GM12864 (cell line): Measurements from ENCODE around the gene SPON1.

Experiments
- DNase-seq: peaks from one replicate; pipeline ENCODE4 v3.0.0-alpha.2; 2011; ENCODE audit warnings: low read depth
- H3K4me3 ChIP-seq: 2 replicates; pipeline ENCODE4 v1.5.1; 2011; ENCODE audit warnings: mild to moderate bottlenecking, low read depth, low read length, control low read depth
- TF ChIP-seq, protein P1 (sequence below): IDR thresholded peaks from 2 replicates; pipeline ENCODE4 v1.5.1; 2011; ENCODE audit warnings: low read depth, mild to moderate bottlenecking, moderate library complexity, low read length, control low read depth, inconsistent platforms; ENCODE audit errors: missing control alignments

Gene SPON1

DNA sequence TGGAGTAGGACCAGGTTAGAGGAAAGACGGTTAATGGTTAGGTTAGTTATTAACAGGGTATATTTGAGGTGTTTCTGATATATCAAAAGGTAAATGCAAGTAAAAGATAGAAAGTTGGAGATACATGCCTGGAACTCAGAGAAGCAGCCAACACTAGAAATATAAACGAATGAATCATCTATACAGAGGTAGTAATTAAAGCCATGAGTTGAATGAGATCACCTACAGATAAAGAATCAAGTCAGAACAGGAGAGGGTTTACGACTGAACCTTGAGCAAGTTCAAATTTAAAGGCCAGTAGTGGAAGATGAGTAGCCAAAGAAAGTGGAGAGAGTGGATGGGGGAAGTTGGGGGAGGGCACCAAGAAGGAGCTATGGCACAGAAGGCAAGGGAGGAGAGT, 73.9 kb downstream of the SPON1 start:
- H3K4me3 ChIP-seq, result no peak overlapping the region
- no peak for DNase-seq
- TF ChIP-seq, protein P1, sequence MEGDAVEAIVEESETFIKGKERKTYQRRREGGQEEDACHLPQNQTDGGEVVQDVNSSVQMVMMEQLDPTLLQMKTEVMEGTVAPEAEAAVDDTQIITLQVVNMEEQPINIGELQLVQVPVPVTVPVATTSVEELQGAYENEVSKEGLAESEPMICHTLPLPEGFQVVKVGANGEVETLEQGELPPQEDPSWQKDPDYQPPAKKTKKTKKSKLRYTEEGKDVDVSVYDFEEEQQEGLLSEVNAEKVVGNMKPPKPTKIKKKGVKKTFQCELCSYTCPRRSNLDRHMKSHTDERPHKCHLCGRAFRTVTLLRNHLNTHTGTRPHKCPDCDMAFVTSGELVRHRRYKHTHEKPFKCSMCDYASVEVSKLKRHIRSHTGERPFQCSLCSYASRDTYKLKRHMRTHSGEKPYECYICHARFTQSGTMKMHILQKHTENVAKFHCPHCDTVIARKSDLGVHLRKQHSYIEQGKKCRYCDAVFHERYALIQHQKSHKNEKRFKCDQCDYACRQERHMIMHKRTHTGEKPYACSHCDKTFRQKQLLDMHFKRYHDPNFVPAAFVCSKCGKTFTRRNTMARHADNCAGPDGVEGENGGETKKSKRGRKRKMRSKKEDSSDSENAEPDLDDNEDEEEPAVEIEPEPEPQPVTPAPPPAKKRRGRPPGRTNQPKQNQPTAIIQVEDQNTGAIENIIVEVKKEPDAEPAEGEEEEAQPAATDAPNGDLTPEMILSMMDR, result no peak

DNA sequence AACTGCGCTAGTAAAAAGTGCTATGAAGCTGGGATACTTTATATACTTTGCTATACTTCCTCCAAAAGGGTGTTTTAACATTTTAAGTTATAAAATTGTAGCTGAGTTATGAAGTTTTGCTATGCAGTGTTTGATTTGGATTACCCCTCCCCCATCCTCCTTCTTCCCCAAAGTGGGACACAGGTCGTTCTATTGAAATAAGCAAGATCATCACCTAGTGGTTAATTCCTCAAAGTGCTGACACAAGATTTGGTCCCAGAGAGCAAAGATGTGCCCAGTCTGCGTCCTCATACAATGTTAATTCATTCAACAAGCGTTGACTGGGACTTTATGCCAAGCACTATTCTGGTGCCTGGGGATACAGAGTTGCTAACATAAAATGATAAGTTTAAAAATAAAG, 78.5 kb downstream of the SPON1 start:
- no peak for DNase-seq
- TF ChIP-seq, protein P1, result peak; percentile 21
- H3K4me3 ChIP-seq, result no peak overlapping the region

DNA sequence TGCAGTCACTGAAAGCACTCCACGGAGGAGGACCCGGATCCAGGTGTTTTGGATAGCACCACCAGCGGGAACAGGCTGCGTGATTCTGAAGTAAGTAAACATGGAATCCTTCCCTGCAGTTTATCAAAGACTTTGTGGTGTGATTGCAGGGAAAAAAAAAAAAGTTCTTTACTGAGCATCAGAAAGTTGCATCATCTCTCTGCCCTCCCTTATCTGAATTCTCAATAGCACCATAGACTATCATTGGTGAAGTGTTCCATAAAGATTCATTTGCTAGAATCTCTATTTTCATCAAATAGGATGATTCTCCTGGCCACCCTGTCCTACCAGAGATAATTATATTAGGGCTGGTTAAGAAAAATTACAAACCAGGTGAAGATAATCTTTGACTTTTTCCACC, 79.0 kb downstream of the SPON1 start:
- TF ChIP-seq, protein P1, result no peak
- DNase-seq, result no peak

DNA sequence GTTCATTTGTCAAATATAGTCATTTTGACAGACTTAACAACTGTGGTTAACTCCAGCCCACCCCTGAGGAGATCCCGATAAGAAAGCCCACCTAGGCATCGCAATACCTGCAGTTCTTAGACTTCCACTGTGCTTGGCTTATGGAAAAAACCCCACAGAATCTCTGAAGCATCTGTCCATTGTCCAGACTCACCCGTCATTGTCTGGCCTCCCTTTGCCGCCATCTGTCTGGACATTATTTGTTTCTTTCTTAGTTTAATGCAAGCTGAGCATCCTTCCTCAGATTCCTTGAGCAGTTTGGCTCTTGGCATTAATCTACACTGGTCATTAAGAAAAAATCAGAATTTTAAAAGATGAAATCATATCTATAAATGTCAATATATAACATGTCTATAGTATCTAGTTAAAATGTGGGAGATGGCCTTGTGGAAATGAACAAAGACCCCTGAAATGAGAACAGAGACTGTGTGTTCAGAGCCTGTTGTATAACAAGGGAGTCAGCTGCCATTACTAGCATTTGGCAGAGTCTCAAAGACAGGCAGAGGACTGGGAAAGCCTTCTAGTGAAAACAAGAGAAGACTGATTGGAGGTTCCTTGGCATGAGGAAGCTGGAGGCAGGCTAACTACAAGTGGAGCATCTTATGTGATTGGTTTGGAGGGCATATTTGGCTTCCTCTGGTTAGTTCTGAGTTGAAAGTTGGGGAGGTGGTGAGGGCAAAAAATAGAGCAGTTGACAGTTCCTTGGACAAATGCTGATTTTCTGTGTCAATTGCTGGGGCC, 80.4 kb downstream of the SPON1 start:
- TF ChIP-seq, protein P1, result no peak
- no peak overlapping the region for H3K4me3 ChIP-seq
- DNase-seq, result no peak

More for the DNA sequence above, 79.0 kb downstream of the SPON1 start:
- no peak overlapping the region for H3K4me3 ChIP-seq

DNA sequence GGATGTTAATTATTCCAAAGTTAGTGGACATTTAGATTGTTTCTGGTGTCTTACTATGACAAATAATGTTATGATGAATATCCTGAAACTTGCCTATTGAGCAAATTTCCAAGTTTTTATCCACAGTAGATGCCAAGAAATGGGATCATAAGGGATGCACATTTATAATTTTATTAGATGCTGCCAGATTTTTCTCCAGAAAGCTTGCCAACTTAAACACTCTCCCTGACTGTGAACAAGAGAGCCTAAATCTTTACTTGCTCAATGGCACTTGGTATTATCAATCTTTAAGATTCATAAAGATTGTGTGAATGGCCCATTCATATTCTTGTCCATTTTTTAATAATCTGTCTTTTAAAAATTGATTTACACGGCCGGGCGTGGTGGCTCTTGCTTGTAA, 82.4 kb downstream of the SPON1 start:
- TF ChIP-seq, protein P1, result no peak
- no peak overlapping the region for H3K4me3 ChIP-seq
- DNase-seq, result no peak

DNA sequence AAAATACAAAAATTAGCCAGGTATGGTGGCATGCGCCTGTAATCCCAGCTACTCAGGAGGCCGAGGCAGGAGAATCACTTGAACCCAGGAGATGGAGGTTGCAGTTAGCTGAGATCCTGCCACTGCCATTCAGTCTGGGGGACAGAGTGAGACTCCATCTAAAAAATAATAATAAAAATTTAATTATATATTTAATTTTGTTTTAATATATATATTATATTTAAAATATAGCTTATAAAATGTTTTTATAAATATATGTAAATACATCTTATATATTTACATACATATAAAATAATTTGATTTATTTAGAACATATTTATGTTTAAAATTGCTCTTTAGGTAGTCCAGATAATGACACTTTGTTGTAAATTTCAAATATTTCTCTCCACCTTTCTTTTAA, 82.9 kb downstream of the SPON1 start:
- no peak for DNase-seq
- no peak overlapping the region for H3K4me3 ChIP-seq
- TF ChIP-seq, protein P1, result no peak

DNA sequence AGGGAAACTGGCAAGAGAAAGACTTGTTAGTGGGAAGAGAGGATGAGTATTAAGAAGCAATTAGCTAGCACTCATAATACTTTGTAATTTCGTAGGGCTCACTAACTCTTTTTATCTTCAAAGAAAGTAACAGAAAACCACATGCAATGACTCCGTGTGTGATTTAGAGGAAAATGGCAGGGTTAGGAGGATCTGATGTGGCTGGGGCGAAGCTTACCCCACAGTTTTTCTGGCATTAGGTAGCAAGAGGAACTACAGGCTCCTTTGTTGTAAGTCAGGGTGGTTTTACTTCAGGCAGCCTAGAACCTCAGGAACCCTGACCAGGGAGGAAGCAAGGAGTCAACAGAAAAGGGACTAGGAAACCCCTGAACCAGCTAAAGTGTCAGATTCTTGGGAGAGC, 89.7 kb downstream of the SPON1 start:
- no peak for DNase-seq
- TF ChIP-seq, protein P1, result no peak
- H3K4me3 ChIP-seq, result no peak overlapping the region
